DOHH2 (cell line): ENCODE results near the gene TTC8.

Source experiments
- H3F3A ChIP-seq: fragments of 200-600 bp; sonication (generic), shearing (Covaris generic); 2 replicates; pipeline ENCODE4 v1.6.0; 2016; ENCODE audit warnings: antibody characterized with exemption, mild to moderate bottlenecking; ENCODE audit not compliant: control insufficient read depth, insufficient read depth
- H3K27ac ChIP-seq: fragments of 200-600 bp; sonication (generic); 2 replicates; pipeline ENCODE4 v1.5.1; 2014; ENCODE audit warnings: low read depth, mild to moderate bottlenecking, low read length, moderate library complexity
- H3K27me3 ChIP-seq: fragments of 200-600 bp; sonication (generic); 2 replicates; pipeline ENCODE4 v1.6.1; 2014; ENCODE audit warnings: mild to moderate bottlenecking, low read length, mixed read lengths; ENCODE audit not compliant: control insufficient read depth
- H3K36me3 ChIP-seq: fragments of 200-600 bp; sonication (generic); 2 replicates; pipeline ENCODE4 v1.6.1; 2014; ENCODE audit warnings: mild to moderate bottlenecking, low read length, moderate library complexity, mixed read lengths; ENCODE audit not compliant: control insufficient read depth
- H3K4me1 ChIP-seq: fragments of 200-600 bp; sonication (generic); 2 replicates; pipeline ENCODE4 v1.6.1; 2014; ENCODE audit warnings: mild to moderate bottlenecking, low read length, mixed read lengths; ENCODE audit not compliant: control insufficient read depth
- H3K4me2 ChIP-seq: fragments of 200-600 bp; sonication (generic); 2 replicates; pipeline ENCODE4 v1.6.0; 2014; ENCODE audit warnings: mild to moderate bottlenecking, low read length, moderate library complexity
- H3K4me3 ChIP-seq: fragments of 200-600 bp; sonication (generic); 2 replicates; pipeline ENCODE4 v1.5.1; 2014; ENCODE audit warnings: mild to moderate bottlenecking, low read length, mixed read lengths
- H3K79me2 ChIP-seq: fragments of 200-600 bp; sonication (generic); 2 replicates; pipeline ENCODE4 v1.6.1; 2014; ENCODE audit warnings: mild to moderate bottlenecking, low read length, mixed read lengths; ENCODE audit not compliant: control insufficient read depth
- H3K9me2 ChIP-seq: fragments of 200-600 bp; sonication (generic); replicated peaks from 2 replicates; pipeline ENCODE4 v1.6.1; 2014; ENCODE audit warnings: mild to moderate bottlenecking, low read length, mixed read lengths; ENCODE audit not compliant: control insufficient read depth
- H3K9me3 ChIP-seq: fragments of 200-600 bp; sonication (generic); 2 replicates; pipeline ENCODE4 v1.6.1; 2014; ENCODE audit warnings: antibody characterized with exemption, low read length, mixed read lengths; ENCODE audit not compliant: control insufficient read depth, insufficient read depth
- H4K20me1 ChIP-seq: fragments of 200-600 bp; sonication (generic); 2 replicates; pipeline ENCODE4 v1.6.0; 2014; ENCODE audit warnings: low read depth, mild to moderate bottlenecking, antibody characterized with exemption, low read length, moderate library complexity; ENCODE audit not compliant: control insufficient read depth, insufficient read depth
- EZH2phosphoT487 ChIP-seq: fragments of 200-600 bp; sonication (generic); IDR thresholded peaks from 2 replicates; pipeline ENCODE4 v1.6.1; 2017; ENCODE audit warnings: borderline replicate concordance, mild to moderate bottlenecking, antibody characterized with exemption, low read length, moderate library complexity, mixed read lengths
- TF ChIP-seq, protein P1 (sequence below): fragments of 200-600 bp; sonication (generic); IDR thresholded peaks from one replicate; pipeline ENCODE4 v1.5.1; 2014; ENCODE audit warnings: antibody characterized with exemption, mild to moderate bottlenecking, low read depth, low read length; ENCODE audit not compliant: poor library complexity, severe bottlenecking

The TTC8 gene

DNA sequence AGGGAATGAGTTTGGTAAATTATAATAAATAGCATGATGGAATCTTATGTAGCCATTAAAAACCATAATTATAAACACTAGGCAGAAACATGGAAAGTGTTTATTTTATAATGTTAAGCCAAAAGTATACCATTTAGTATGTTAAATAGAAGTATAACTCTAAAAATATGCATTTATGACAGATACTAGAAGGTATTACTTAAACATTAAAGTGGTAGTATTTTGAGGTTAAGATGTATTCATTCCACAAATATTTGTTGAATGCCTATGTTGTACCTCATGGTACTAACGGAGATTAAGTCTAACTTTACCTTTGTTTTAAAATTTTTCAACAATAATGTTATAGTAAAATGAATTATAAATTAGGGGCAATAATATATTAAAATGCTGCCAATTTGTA, 24.1 kb downstream of the TTC8 start:
- H3K9me2 ChIP-seq = no peaks in the 10 kb centered on the region
- H3K79me2 ChIP-seq = no peaks in the 10 kb centered on the region
- H3K4me3 ChIP-seq = no peak overlapping the region
- no peak overlapping the region for H3K4me2 ChIP-seq
- TF ChIP-seq EZH2phosphoT487 = no peak
- TF ChIP-seq, protein P1, sequence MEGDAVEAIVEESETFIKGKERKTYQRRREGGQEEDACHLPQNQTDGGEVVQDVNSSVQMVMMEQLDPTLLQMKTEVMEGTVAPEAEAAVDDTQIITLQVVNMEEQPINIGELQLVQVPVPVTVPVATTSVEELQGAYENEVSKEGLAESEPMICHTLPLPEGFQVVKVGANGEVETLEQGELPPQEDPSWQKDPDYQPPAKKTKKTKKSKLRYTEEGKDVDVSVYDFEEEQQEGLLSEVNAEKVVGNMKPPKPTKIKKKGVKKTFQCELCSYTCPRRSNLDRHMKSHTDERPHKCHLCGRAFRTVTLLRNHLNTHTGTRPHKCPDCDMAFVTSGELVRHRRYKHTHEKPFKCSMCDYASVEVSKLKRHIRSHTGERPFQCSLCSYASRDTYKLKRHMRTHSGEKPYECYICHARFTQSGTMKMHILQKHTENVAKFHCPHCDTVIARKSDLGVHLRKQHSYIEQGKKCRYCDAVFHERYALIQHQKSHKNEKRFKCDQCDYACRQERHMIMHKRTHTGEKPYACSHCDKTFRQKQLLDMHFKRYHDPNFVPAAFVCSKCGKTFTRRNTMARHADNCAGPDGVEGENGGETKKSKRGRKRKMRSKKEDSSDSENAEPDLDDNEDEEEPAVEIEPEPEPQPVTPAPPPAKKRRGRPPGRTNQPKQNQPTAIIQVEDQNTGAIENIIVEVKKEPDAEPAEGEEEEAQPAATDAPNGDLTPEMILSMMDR = no peak
- H3K4me1 ChIP-seq = no peaks in the 10 kb centered on the region
- H3K36me3 ChIP-seq = no peaks in the 10 kb centered on the region
- no peaks in the 10 kb centered on the region for H3K9me3 ChIP-seq
- H3F3A ChIP-seq = no peaks in the 10 kb centered on the region
- no peak overlapping the region for H3K27ac ChIP-seq
- H3K27me3 ChIP-seq = no peaks in the 10 kb centered on the region
- H4K20me1 ChIP-seq = no peaks in the 10 kb centered on the region

DNA sequence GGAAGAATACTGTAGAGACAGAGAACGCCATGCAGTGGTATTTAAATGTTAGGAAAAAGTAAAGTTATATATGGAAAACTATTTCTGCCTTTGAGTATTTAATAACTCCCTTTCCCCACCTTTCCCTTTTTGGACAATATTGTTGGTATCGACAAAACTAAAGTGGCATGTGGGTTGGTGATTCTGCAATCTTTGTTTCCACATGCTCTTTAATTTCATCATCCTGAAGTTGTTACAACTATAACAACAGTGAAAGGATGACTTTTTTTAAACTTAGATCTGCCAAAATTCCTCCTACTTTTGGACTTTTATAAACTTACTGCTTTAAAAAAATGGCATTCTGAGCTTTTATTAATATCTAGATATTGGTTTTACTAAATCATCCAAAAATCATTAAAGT, 25.3 kb downstream of the TTC8 start:
- H3K9me3 ChIP-seq = no peaks in the 10 kb centered on the region
- no peaks in the 10 kb centered on the region for H3K79me2 ChIP-seq
- no peaks in the 10 kb centered on the region for H3K27me3 ChIP-seq
- no peaks in the 10 kb centered on the region for H3K4me1 ChIP-seq
- TF ChIP-seq, protein P1 = no peak
- no peak for TF ChIP-seq EZH2phosphoT487
- H3K4me2 ChIP-seq = no peak overlapping the region
- H3K36me3 ChIP-seq = no peaks in the 10 kb centered on the region
- no peaks in the 10 kb centered on the region for H3K9me2 ChIP-seq
- H4K20me1 ChIP-seq = no peaks in the 10 kb centered on the region
- H3K27ac ChIP-seq = no peak overlapping the region
- H3F3A ChIP-seq = no peaks in the 10 kb centered on the region
- H3K4me3 ChIP-seq = no peak overlapping the region

DNA sequence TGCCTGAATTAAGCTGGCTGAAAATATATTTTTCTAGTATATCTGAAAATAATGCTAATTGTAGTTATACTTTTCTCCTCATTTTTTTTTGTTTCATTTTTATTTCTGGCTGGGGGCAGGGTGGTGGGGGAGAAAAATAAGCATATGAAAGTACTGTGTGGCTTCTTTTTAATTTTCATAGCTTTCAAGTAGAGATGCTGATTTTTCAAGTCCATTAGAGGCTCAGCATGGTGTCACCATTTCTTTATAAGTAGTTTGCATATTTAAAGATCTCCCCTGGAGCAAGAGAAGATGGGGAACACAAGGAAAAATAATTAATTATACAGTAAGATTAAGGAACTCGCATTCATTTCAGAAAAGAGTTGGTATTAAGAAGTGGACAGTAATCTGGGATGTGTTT, 27.1 kb downstream of the TTC8 start:
- Histone ChIP-seq H3K4me3 (no peak overlapping the region), H3K27me3 (no peaks in the 10 kb centered on the region), H3K4me2 (no peak overlapping the region), H3K4me1 (no peaks in the 10 kb centered on the region), H3F3A (no peaks in the 10 kb centered on the region), H3K79me2 (no peaks in the 10 kb centered on the region), H3K36me3 (no peaks in the 10 kb centered on the region), H3K27ac (no peak overlapping the region), H3K9me3 (no peaks in the 10 kb centered on the region), H4K20me1 (no peaks in the 10 kb centered on the region), H3K9me2 (no peaks in the 10 kb centered on the region)
- TF ChIP-seq EZH2phosphoT487 = no peak
- TF ChIP-seq, protein P1 = no peak

DNA sequence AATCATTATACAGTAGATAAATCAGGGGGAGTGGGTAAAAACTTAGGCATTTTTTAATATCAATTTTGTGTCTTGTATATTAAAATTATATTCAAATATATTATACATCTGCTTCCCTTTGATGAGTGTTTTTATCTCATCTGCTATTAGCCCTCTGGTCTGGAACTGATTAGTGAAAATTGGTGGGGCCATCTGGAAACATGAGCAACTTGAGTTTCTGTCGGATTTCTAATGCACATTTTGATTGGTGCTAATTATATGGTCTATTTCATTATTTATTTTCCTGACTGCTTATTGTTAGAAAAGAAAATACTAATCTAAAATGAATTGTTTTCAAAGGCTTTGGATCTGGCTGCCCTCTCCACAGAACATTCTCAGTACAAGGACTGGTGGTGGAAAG, 28.2 kb downstream of the TTC8 start:
- no peak overlapping the region for H3K4me3 ChIP-seq

More for the DNA sequence above, 28.2 kb downstream of the TTC8 start:
- TF ChIP-seq EZH2phosphoT487 = no peak
- TF ChIP-seq, protein P1 = no peak
- no peaks in the 10 kb centered on the region for H3K27me3 ChIP-seq
- no peak overlapping the region for H3K4me2 ChIP-seq
- no peak overlapping the region for H3K27ac ChIP-seq
- no peaks in the 10 kb centered on the region for H4K20me1 ChIP-seq
- H3K79me2 ChIP-seq = no peaks in the 10 kb centered on the region
- no peaks in the 10 kb centered on the region for H3K36me3 ChIP-seq
- H3K4me1 ChIP-seq = no peaks in the 10 kb centered on the region
- H3K9me2 ChIP-seq = no peaks in the 10 kb centered on the region
- H3F3A ChIP-seq = no peaks in the 10 kb centered on the region
- H3K9me3 ChIP-seq = no peaks in the 10 kb centered on the region
